NCI-H774 (cell line): ENCODE data around the gene CDC25C.
"Not testable (repeated sequence)": the region's sequence is repeated elsewhere in the genome, so short reads cannot be mapped to it uniquely, and the experiment has no call there.

Experiments used
- DNase-seq: peaks from one replicate; lab custom pipeline; 2025; lab: John Stamatoyannopoulos, UW

CDC25C gene

GRCh38 chr5:138275895-138276294, 55.7 kb downstream of the CDC25C start:
- no peak for DNase-seq

- no peak for DNase-seq
Measured at GRCh38 chr5:138275379-138275782, 56.2 kb downstream of the CDC25C start.

GRCh38 chr5:138274189-138274853, 57.3 kb downstream of the CDC25C start, which contains the start of gene GFRA3:
Gene GFRA3, minus strand, starts transcription at chr5:138274621. Its CDS starts 197 bp downstream, at chr5:138274424.
- DNase-seq, result no peak

GRCh38 chr5:138273834-138274188, 57.8 kb downstream of the CDC25C start:
- DNase-seq, result no peak

- DNase-seq, result no peak
Measured at GRCh38 chr5:138272681-138273080, 58.9 kb downstream of the CDC25C start.

GRCh38 chr5:138271281-138271680, 60.3 kb downstream of the CDC25C start:
- no peak for DNase-seq

- DNase-seq, result no peak
Measured at GRCh38 chr5:138264183-138264582, 67.4 kb downstream of the CDC25C start.

GRCh38 chr5:138263581-138263980, 68.0 kb downstream of the CDC25C start:
- DNase-seq, result no peak

GRCh38 chr5:138258704-138259292, 72.8 kb downstream of the CDC25C start:
- DNase-seq, result no peak

GRCh38 chr5:138257583-138257982, 74.0 kb downstream of the CDC25C start:
- no peak for DNase-seq

- no peak for DNase-seq
Measured at GRCh38 chr5:138252944-138253343, 78.7 kb downstream of the CDC25C start.

GRCh38 chr5:138247800-138248199, 83.8 kb downstream of the CDC25C start:
- not testable (repeated sequence) for DNase-seq

GRCh38 chr5:138246822-138247221, 84.8 kb downstream of the CDC25C start:
- DNase-seq, result no peak

- no peak for DNase-seq
Measured at GRCh38 chr5:138246334-138246733, 85.3 kb downstream of the CDC25C start.

- DNase-seq, result no peak
Measured at GRCh38 chr5:138245717-138246116, 85.9 kb downstream of the CDC25C start.

GRCh38 chr5:138243794-138244193, 87.8 kb downstream of the CDC25C start:
- DNase-seq, result no peak

GRCh38 chr5:138241688-138242571, 89.7 kb downstream of the CDC25C start:
- DNase-seq, result no peak

- DNase-seq, result no peak
Measured at GRCh38 chr5:138240650-138241385, 90.8 kb downstream of the CDC25C start.

- no peak for DNase-seq
Measured at GRCh38 chr5:138238034-138238433, 93.6 kb downstream of the CDC25C start.
